GM12865 (cell line): ENCODE results near the gene RHBDL1.

Source experiments
- DNase-seq: peaks from one replicate; pipeline ENCODE4 v3.0.0; 2010; ENCODE audit warnings: low read depth
- H3K4me3 ChIP-seq: 2 replicates; pipeline ENCODE4 v1.5.1; 2011; ENCODE audit warnings: mild to moderate bottlenecking, low read depth, low read length, control low read depth
- TF ChIP-seq, protein P1 (sequence below): IDR thresholded peaks from 2 replicates; pipeline ENCODE4 v1.5.1; 2011; ENCODE audit warnings: low read length, control low read depth, low read depth, inconsistent platforms; ENCODE audit not compliant: insufficient read depth; ENCODE audit errors: missing control alignments

The RHBDL1 gene

DNA sequence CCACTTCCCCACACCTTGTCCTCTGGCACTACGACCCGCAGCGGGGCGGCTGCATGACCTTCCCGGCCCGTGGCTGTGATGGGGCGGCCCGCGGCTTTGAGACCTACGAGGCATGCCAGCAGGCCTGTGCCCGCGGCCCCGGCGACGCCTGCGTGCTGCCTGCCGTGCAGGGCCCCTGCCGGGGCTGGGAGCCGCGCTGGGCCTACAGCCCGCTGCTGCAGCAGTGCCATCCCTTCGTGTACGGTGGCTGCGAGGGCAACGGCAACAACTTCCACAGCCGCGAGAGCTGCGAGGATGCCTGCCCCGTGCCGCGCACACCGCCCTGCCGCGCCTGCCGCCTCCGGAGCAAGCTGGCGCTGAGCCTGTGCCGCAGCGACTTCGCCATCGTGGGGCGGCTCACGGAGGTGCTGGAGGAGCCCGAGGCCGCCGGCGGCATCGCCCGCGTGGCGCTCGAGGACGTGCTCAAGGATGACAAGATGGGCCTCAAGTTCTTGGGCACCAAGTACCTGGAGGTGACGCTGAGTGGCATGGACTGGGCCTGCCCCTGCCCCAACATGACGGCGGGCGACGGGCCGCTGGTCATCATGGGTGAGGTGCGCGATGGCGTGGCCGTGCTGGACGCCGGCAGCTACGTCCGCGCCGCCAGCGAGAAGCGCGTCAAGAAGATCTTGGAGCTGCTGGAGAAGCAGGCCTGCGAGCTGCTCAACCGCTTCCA lies 42.0 kb upstream of the RHBDL1 start:
- H3K4me3 ChIP-seq: no peak overlapping the region
- DNase-seq: no peak
- TF ChIP-seq, protein P1, sequence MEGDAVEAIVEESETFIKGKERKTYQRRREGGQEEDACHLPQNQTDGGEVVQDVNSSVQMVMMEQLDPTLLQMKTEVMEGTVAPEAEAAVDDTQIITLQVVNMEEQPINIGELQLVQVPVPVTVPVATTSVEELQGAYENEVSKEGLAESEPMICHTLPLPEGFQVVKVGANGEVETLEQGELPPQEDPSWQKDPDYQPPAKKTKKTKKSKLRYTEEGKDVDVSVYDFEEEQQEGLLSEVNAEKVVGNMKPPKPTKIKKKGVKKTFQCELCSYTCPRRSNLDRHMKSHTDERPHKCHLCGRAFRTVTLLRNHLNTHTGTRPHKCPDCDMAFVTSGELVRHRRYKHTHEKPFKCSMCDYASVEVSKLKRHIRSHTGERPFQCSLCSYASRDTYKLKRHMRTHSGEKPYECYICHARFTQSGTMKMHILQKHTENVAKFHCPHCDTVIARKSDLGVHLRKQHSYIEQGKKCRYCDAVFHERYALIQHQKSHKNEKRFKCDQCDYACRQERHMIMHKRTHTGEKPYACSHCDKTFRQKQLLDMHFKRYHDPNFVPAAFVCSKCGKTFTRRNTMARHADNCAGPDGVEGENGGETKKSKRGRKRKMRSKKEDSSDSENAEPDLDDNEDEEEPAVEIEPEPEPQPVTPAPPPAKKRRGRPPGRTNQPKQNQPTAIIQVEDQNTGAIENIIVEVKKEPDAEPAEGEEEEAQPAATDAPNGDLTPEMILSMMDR: no peak

DNA sequence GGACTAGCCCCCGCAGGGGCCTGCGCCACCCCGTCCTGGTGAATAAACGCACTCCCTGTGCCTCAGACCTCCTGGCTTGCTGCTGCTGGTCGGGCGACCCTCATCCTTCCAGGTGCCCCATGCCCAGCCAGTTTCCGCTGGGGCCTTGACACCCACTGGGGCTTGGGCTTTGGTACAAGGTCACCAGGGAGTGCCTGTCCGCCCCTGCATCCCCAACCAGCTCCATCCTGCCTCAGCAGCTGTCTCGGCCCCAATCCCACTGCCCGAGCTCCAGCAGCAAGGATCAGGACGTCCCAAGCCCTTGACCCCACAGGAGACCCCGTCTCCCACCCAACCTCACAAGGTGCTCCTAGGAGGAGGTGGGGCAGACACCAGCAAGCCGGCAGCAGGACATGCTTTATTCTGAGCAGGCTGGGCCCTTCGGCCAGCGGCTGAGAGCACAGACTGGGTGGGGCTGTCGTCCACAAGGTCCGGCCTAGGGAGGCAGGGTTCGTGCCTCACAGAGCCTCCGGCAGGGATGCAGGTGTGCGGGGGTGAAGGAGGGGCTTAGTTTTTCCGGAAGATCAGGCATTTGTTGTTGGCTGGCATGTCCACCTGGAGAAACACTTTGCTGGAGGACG lies 41.3 kb upstream of the RHBDL1 start:
- no peak for DNase-seq
- no peak overlapping the region for H3K4me3 ChIP-seq
- TF ChIP-seq, protein P1: no peak

DNA sequence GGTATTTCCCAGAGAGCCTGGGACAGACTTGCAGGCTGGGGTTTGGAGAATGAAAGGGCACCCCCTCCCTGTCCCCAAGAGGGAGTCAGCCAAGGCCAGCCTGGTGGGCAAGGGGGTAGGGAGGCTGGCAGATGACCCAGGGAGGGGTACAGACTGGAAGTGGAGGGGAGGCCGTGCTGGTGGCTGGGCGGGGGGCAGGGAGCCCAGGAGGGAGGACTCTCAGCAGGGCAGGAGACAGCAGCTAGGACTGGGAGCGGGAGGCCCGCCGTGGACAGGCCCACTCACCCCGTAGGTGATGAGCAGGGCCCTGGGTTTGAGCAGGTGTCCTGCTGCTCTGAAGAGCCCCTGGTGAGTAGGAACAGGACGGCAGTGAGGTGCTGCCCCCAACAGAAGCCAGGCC lies 40.5 kb upstream of the RHBDL1 start:
- TF ChIP-seq, protein P1: no peak
- DNase-seq: no peak
- H3K4me3 ChIP-seq: peak overlapping the region; percentile 69

DNA sequence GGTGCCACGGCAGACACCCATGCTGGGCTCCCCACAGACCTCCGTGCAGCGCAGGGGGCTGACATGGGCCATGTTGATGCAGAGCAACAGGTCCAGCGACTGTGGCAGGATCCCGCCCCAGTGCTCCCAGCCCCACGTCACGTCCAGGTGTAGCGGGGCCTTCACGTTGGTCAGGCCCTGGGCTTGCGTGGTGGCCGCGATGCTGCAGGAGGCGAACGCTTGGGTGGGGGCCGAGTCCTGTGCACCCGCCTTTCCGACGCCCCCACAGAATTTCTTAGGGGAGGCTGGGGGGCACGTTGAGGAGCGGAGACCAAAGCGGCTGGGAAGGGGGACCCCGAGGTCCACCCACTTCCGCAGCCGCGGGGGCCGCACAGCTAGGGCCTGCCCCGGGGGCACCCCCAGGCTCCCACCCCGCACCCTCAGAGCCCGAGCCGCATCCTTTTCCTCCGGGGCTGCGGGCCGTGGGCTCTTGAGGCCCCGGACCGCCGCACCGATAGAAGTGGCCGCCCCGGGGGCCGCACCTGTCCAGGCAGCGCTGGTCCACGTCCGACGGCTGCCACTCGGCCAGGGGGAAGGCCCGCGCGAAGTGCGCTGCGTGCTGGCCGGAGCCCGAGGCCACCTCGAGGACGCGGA lies 39.8 kb upstream of the RHBDL1 start:
- TF ChIP-seq, protein P1: no peak
- H3K4me3 ChIP-seq: peak overlapping the region; percentile 69
- DNase-seq: no peak

DNA sequence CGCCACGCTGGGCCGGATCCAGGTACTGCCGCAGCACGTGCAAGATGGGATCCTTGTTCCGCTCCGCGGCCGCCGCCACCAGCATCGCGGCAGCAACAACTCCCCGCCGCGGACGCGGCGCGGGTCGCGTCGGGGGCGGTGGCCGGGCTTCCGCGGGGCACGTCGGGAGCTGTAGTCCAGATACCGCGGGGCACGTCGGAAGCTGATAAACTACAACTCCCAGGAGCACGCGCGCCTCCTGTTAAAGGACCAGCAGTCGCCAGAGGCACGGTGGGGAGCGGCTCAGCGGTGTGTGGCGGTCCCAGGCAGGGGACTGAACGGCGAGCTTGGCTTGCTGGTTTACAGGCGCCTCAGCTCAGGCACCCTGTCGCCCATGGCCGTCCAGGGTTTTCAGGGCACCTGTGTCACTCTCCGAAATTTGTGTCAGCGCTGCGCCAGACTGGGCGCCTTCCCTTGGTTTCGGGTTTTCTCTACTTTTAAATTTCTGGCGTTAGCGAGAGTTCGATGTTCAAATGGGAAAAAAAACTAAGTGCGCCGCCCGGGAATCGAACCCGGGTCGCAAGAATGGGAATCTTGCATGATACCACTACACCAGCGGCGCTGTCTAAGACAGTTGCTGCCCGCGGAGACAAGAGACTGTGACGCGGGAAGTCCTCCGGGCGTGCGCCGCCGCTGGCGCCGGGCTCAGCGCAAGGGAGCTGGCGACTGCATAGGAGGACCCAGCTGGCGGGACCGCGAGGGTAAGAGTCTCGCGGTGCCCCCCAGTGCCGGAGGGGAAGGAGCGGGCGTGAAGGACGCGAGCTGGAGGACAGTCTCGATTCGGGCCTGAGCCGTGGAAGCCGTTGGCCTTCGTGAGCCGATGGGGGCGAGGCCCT lies 39.0 kb upstream of the RHBDL1 start, which contains the start of gene METTL26:
METTL26 (minus strand) TSS at position 100 of the 875 bp plus-strand sequence; CDS start at position 85, 15 bp downstream.
- TF ChIP-seq, protein P1: no peak
- peak within 1 kb of the TSS; percentile 69 for H3K4me3 ChIP-seq
- DNase-seq: peak; percentile 97

DNA sequence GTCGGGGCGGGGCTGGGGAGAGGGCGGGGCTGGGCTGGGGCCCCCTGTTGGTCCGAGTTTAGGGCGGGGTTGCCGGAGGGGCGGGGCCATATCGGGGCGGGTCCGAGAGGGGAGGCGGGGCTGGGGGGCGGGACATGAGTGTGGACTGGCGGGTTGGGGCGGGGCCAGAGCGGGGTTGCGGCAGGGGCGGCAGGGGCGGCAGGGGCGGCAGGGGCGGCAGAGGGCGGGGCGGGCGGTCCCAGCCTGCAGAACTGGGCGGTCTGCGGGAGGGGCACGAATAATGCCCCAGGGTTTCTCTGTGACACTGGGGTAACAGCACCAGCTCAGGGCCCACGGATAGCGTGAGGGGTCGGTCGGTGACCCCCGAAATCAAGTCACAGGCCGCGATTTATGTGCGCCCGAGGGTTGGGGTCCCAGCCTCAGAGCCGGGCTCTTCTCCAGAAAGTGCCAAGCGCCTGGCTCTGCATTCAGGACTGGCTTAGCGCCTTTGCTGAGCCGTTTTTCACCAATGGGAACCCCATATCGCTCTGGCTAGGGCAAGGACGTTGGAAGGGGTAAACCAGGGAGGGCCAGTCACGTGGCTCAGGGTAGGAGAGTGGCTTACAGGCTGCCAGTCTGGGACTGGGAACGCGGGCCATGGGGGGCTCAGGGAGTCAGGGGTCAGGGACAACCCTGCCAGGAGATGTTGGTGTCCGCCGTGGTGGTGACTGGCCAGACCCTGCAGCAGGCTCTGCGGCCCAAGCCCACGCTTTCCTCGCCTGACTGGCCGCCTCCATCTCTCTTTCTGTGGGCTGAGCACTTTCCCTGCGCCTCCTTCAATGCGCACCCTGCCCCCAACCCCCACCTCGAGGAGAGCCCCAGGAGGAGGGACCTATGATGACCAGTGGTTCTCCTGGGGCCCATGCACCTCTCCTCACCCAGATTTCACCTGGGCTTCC lies 38.1 kb upstream of the RHBDL1 start:
- TF ChIP-seq, protein P1: no peak
- DNase-seq: peak; percentile 95
- peak overlapping the region; percentile 69 for H3K4me3 ChIP-seq
